OCI-LY3 (cell line): ENCODE results near the gene ELFN1.

ENCODE experiments used
- EZH2phosphoT487 ChIP-seq: fragments of 200-600 bp; shearing (Covaris generic); IDR thresholded peaks from 2 replicates; pipeline ENCODE4 v1.6.1; 2018; ENCODE audit warnings: antibody characterized with exemption, mixed run types, low read depth
- TF ChIP-seq, protein P1 (sequence below): fragments of 200-600, 300-600 bp; sonication (generic); IDR thresholded peaks from 2 replicates; pipeline ENCODE4 v1.5.1; 2014; ENCODE audit warnings: antibody characterized with exemption, low read length, low read depth

GRCh38 chr7:1744296-1745017, 74.4 kb downstream of the ELFN1 start:
- TF ChIP-seq EZH2phosphoT487: no peak
- TF ChIP-seq, protein P1, sequence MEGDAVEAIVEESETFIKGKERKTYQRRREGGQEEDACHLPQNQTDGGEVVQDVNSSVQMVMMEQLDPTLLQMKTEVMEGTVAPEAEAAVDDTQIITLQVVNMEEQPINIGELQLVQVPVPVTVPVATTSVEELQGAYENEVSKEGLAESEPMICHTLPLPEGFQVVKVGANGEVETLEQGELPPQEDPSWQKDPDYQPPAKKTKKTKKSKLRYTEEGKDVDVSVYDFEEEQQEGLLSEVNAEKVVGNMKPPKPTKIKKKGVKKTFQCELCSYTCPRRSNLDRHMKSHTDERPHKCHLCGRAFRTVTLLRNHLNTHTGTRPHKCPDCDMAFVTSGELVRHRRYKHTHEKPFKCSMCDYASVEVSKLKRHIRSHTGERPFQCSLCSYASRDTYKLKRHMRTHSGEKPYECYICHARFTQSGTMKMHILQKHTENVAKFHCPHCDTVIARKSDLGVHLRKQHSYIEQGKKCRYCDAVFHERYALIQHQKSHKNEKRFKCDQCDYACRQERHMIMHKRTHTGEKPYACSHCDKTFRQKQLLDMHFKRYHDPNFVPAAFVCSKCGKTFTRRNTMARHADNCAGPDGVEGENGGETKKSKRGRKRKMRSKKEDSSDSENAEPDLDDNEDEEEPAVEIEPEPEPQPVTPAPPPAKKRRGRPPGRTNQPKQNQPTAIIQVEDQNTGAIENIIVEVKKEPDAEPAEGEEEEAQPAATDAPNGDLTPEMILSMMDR: no peak
